T-helper 2 cell treated with Interferon-gamma antibody and Interleukin-4, amounts not matched to agents 5 μg/mL and 100 μg/mL, for 36 hours (primary cell): ENCODE data around the gene SLC2A1.

ENCODE experiments used
- DNase-seq: peaks from one replicate; pipeline ENCODE4 v3.0.0; 2021; ENCODE audit warnings: low spot score
- H3K27ac Mint-ChIP-seq: one replicate; pipeline ENCODE4 v1.8.0; 2021; ENCODE audit warnings: mild to moderate bottlenecking, mixed read lengths
- H3K27me3 Mint-ChIP-seq: one replicate; pipeline ENCODE4 v1.8.0; 2021; ENCODE audit warnings: low read depth, mixed read lengths
- H3K36me3 Mint-ChIP-seq: one replicate; pipeline ENCODE4 v1.8.0; 2021; ENCODE audit warnings: low read depth, mixed read lengths
- H3K4me1 Mint-ChIP-seq: one replicate; pipeline ENCODE4 v1.8.0; 2021; ENCODE audit warnings: low read depth, mixed read lengths
- H3K4me3 Mint-ChIP-seq: one replicate; pipeline ENCODE4 v1.8.0; 2022; ENCODE audit warnings: mild to moderate bottlenecking, moderate library complexity, mixed read lengths
- H3K9me3 Mint-ChIP-seq: one replicate; pipeline ENCODE4 v1.8.0; 2021; ENCODE audit warnings: mixed read lengths

Gene SLC2A1

DNA sequence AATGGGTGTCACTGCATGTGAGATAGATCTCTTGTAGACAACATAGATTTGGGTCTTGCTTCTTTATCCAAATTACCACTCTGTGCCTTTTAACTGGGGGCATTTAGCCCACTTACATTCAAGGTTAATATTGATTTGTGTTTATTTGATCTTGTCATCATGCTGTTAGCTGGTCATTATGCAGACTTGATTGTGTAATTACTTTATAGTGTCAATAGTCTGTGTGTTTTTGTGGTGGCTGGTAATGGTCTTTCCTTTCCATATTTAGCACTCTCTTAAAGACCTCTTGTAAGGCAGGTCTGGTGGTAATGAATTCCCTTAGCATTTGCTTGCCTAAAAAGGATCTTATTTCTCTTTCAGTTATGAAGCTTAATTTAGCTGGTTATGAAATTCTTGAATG, 82.7 kb downstream of the SLC2A1 start:
- no peaks in the 10 kb centered on the region for H3K36me3 Mint-ChIP-seq
- H3K27ac Mint-ChIP-seq, result no peak overlapping the region
- peaks cover 30% of the 10 kb centered on the region for H3K27me3 Mint-ChIP-seq
- no peak overlapping the region for H3K4me3 Mint-ChIP-seq
- no peak for DNase-seq
- peaks cover 2% of the 10 kb centered on the region for H3K4me1 Mint-ChIP-seq
- peaks cover 12% of the 10 kb centered on the region for H3K9me3 Mint-ChIP-seq
